PC-3 (cell line): Measurements from ENCODE around the gene CAMTA1. TPM values are rescaled to one million over a fixed set of nuclear protein-coding genes. Genes with fewer than 3 reads are reported as not detected.

ENCODE experiments used
- ATAC-seq: fragments of 200-7000 bp; cut with Tn5 transposase; 2 replicates; pipeline ENCODE4 v1.9.1; 2020; ENCODE audit warnings: mild to moderate bottlenecking, moderate library complexity
- BruUV-seq: library from RNA; stranded (reverse); fragments of 400-500 nt; replicated peaks from 2 replicates; lab custom pipeline; 2021; lab: Mats Ljungman, UMichigan
- CTCF ChIA-PET: fragments of 300-600 bp; sonication (Branson Sonifier 250); formaldehyde crosslinking; loops from one replicate; lab custom pipeline; 2022; ENCODE audit warnings: antibody characterized with exemption; lab: Charles Lee
- POLR2A ChIA-PET: fragments of 300-600 bp; sonication (Branson Sonifier 250); formaldehyde crosslinking; loops from one replicate; lab custom pipeline; 2022; ENCODE audit warnings: antibody characterized with exemption; ENCODE audit not compliant: unreplicated experiment; lab: Charles Lee
- DNase-seq: peaks from one replicate; pipeline ENCODE4 v3.0.0-alpha.2; 2015
- H2AFZ ChIP-seq: fragments of 300-600 bp; sonication (generic); 2 replicates; pipeline ENCODE4 v1.6.0; 2016; ENCODE audit warnings: antibody characterized with exemption, low read length
- H3F3A ChIP-seq: fragments of 300-600 bp; sonication (generic); one replicate; pipeline ENCODE4 v1.6.0; 2017; ENCODE audit warnings: antibody characterized with exemption, low read length, control low read depth, mild to moderate bottlenecking; ENCODE audit not compliant: unreplicated experiment
- H3K27ac ChIP-seq: fragments of 300-600 bp; sonication (generic); 2 replicates; pipeline ENCODE4 v1.5.1; 2016; ENCODE audit warnings: mild to moderate bottlenecking, low read length
- H3K27me3 ChIP-seq: fragments of 300-600 bp; sonication (generic); 2 replicates; pipeline ENCODE4 v1.6.1; 2016; ENCODE audit warnings: low read length, mixed read lengths
- H3K36me3 ChIP-seq: fragments of 300-600 bp; sonication (generic); 2 replicates; pipeline ENCODE4 v1.6.1; 2016; ENCODE audit warnings: low read depth, mixed run types, low read length, mixed read lengths
- H3K4me1 ChIP-seq: fragments of 300-600 bp; sonication (generic); 2 replicates; pipeline ENCODE4 v1.5.1; 2016; ENCODE audit warnings: low read length; ENCODE audit not compliant: insufficient read depth
- H3K4me2 ChIP-seq: fragments of 300-600 bp; sonication (generic); 2 replicates; pipeline ENCODE4 v1.6.0; 2016; ENCODE audit warnings: low read length
- H3K4me3 ChIP-seq: fragments of 300-600 bp; sonication (generic); 2 replicates; pipeline ENCODE4 v1.5.1; 2016; ENCODE audit warnings: mild to moderate bottlenecking, low read length, mixed read lengths
- H3K79me2 ChIP-seq: fragments of 300-600 bp; sonication (generic); 2 replicates; pipeline ENCODE4 v1.6.1; 2017; ENCODE audit warnings: low read length, mixed read lengths
- H3K9ac ChIP-seq: fragments of 300-600 bp; sonication (generic); 2 replicates; pipeline ENCODE4 v1.6.0; 2016; ENCODE audit warnings: mild to moderate bottlenecking, low read length
- H3K9me2 ChIP-seq: fragments of 300-600 bp; sonication (generic); replicated peaks from 2 replicates; pipeline ENCODE4 v1.6.1; 2016; ENCODE audit warnings: mixed run types, low read length, mixed read lengths
- H3K9me3 ChIP-seq: fragments of 300-600 bp; sonication (generic); 2 replicates; pipeline ENCODE4 v1.6.1; 2016; ENCODE audit warnings: low read length, mixed read lengths
- H4K20me1 ChIP-seq: fragments of 300-600 bp; sonication (generic); 2 replicates; pipeline ENCODE4 v1.6.1; 2016; ENCODE audit warnings: low read length, mixed read lengths
- CTCF ChIP-seq: fragments of 300-600 bp; sonication (generic); conservative IDR thresholded peaks from 2 replicates; pipeline ENCODE4 v1.5.1; 2017; ENCODE audit warnings: antibody characterized with exemption, low read depth, mild to moderate bottlenecking, low read length
- EZH2 ChIP-seq: fragments of 300-600 bp; sonication (generic); IDR thresholded peaks from one replicate; pipeline ENCODE4 v1.6.1; 2017; ENCODE audit warnings: antibody characterized with exemption, mild to moderate bottlenecking, low read length; ENCODE audit not compliant: unreplicated experiment
- EZH2phosphoT487 ChIP-seq: fragments of 300-600 bp; sonication (generic); IDR thresholded peaks from 2 replicates; pipeline ENCODE4 v1.6.1; 2018; ENCODE audit warnings: mild to moderate bottlenecking, antibody characterized with exemption, low read length, borderline replicate concordance
- intact Hi-C: fragments of 100-400 bp; cut with micrococcal nuclease; formaldehyde crosslinking; loops from 2 replicates; pipeline ENCODE4 v1.9.0; 2023
- total RNA-seq: library from RNA; depleted of rRNA; stranded (reverse); fragments of >200 nt; gene quantifications from 2 replicates; pipeline ENCODE4 v1.2.3, GENCODE V29; 2014

Gene CAMTA1
- total RNA-seq, 1 experiment from 2014 or later: 40.8 TPM

- ATAC-seq (peak; percentile 97), DNase-seq (peak; percentile 95)
- Histone ChIP-seq H3K4me3 (peak overlapping the region; percentile 42), H3F3A (no peaks in the 10 kb centered on the region), H2AFZ (peak overlapping the region; percentile 58), H4K20me1 (no peaks in the 10 kb centered on the region), H3K27me3 (no peaks in the 10 kb centered on the region), H3K79me2 (no peaks in the 10 kb centered on the region), H3K4me1 (peaks cover 35% of the 10 kb centered on the region), H3K9ac (peak overlapping the region; percentile 81), H3K4me2 (peak overlapping the region; percentile 78), H3K9me2 (no peaks in the 10 kb centered on the region), H3K36me3 (no peaks in the 10 kb centered on the region), H3K9me3 (peaks cover 6% of the 10 kb centered on the region; the same call in 1 of the 2 replicates), H3K27ac (peak overlapping the region; percentile 98)
- ChIA-PET POLR2A (no interaction called here), CTCF (no interaction called here)
- intact Hi-C loops: no loop called here
- TF ChIP-seq CTCF: no peak
- no peak for TF ChIP-seq EZH2phosphoT487
- no peak for TF ChIP-seq EZH2
- no TSS peak for BruUV-seq
These were observed 480.6 kb downstream of the CAMTA1 start for GRCh38 chr1:7265771-7266371.

GRCh38 chr1:7266561-7266960 lies 481.3 kb downstream of the CAMTA1 start:
- H3K9me3 ChIP-seq: peaks cover 6% of the 10 kb centered on the region; the same call in 1 of the 2 replicates
- no peak for DNase-seq
- ChIA-PET CTCF (no interaction called here), POLR2A (no interaction called here)
- intact Hi-C loops: no loop called here
- H2AFZ ChIP-seq: 0 out of 2 replicates have a peak overlapping the region, but pooled peaks have one; percentile 58
- no peaks in the 10 kb centered on the region for H3K79me2 ChIP-seq
- peak overlapping the region; percentile 81 for H3K9ac ChIP-seq
- H3K27me3 ChIP-seq: 0 out of 2 replicates have a peak, but pooled peaks cover 1% of the 10 kb centered on the region
- TF ChIP-seq EZH2phosphoT487: no peak
- TF ChIP-seq EZH2: no peak
- TF ChIP-seq CTCF: no peak
- H3K4me3 ChIP-seq: peak overlapping the region; percentile 42
- no peaks in the 10 kb centered on the region for H3K36me3 ChIP-seq
- H3K27ac ChIP-seq: peak overlapping the region; percentile 98
- H3K9me2 ChIP-seq: no peaks in the 10 kb centered on the region
- H3F3A ChIP-seq: no peaks in the 10 kb centered on the region
- no peaks in the 10 kb centered on the region for H4K20me1 ChIP-seq
- peaks cover 35% of the 10 kb centered on the region for H3K4me1 ChIP-seq
- no TSS peak for BruUV-seq
- peak overlapping the region; percentile 78 for H3K4me2 ChIP-seq
- ATAC-seq: no peak

GRCh38 chr1:7267493-7267892 lies 482.2 kb downstream of the CAMTA1 start:
- H3K27ac ChIP-seq: no peak overlapping the region
- no peak overlapping the region for H3K4me3 ChIP-seq
- no peak for ATAC-seq
- no peak overlapping the region for H2AFZ ChIP-seq
- no peak overlapping the region for H3K4me2 ChIP-seq
- no TSS peak for BruUV-seq
- H4K20me1 ChIP-seq: no peaks in the 10 kb centered on the region
- CTCF ChIA-PET: no interaction called here
- POLR2A ChIA-PET: no interaction called here
- no peak for DNase-seq
- H3K36me3 ChIP-seq: no peaks in the 10 kb centered on the region
- intact Hi-C loops: no loop called here
- TF ChIP-seq EZH2phosphoT487 (no peak), CTCF (no peak), EZH2 (no peak)
- peaks cover 34% of the 10 kb centered on the region for H3K4me1 ChIP-seq
- peaks cover 6% of the 10 kb centered on the region; the same call in 1 of the 2 replicates for H3K9me3 ChIP-seq
- H3K79me2 ChIP-seq: no peaks in the 10 kb centered on the region
- H3K9ac ChIP-seq: no peak overlapping the region
- H3K27me3 ChIP-seq: 0 out of 2 replicates have a peak, but pooled peaks cover 3% of the 10 kb centered on the region
- H3F3A ChIP-seq: no peaks in the 10 kb centered on the region
- H3K9me2 ChIP-seq: no peaks in the 10 kb centered on the region
